Neuronal stem cell (in vitro differentiated cells): Measurements from ENCODE around the gene CABLES2.

Experiments
- DNase-seq: peaks from one replicate; pipeline ENCODE4 v3.0.0-alpha.2; 2013; ENCODE audit warnings: low spot score
- H2AFZ ChIP-seq: one replicate; pipeline ENCODE4 v1.6.1; 2013; ENCODE audit warnings: mild to moderate bottlenecking, low read length, inconsistent platforms
- H2AK5ac ChIP-seq: 2 replicates; pipeline ENCODE4 v1.6.1; 2013; ENCODE audit warnings: low read depth, mild to moderate bottlenecking, inconsistent platforms, low read length, moderate library complexity, mixed read lengths
- H2BK120ac ChIP-seq: 2 replicates; pipeline ENCODE4 v1.6.1; 2013; ENCODE audit warnings: low read depth, mild to moderate bottlenecking, inconsistent platforms, low read length, moderate library complexity, mixed read lengths
- H2BK12ac ChIP-seq: one replicate; pipeline ENCODE4 v1.6.1; 2013; ENCODE audit warnings: low read length, inconsistent platforms
- H2BK15ac ChIP-seq: 2 replicates; pipeline ENCODE4 v1.6.1; 2013; ENCODE audit warnings: mild to moderate bottlenecking, low read length, inconsistent platforms, mixed read lengths
- H2BK5ac ChIP-seq: one replicate; pipeline ENCODE4 v1.6.1; 2013; ENCODE audit warnings: inconsistent platforms, mild to moderate bottlenecking, low read length, moderate library complexity
- H3K14ac ChIP-seq: one replicate; pipeline ENCODE4 v1.6.1; 2013; ENCODE audit warnings: low read length, inconsistent platforms
- H3K18ac ChIP-seq: 2 replicates; pipeline ENCODE4 v1.6.1; 2013; ENCODE audit warnings: low read length, inconsistent platforms
- H3K23ac ChIP-seq: 2 replicates; pipeline ENCODE4 v1.6.1; 2013; ENCODE audit warnings: low read depth, mild to moderate bottlenecking, mixed read lengths, low read length, inconsistent platforms; ENCODE audit not compliant: poor library complexity
- H3K27ac ChIP-seq: replicated peaks from 3 replicates; pipeline ENCODE4 v1.5.1; 2013; ENCODE audit warnings: low read length, inconsistent platforms
- H3K27me3 ChIP-seq, 3 experiments: 2 replicates each; pipeline ENCODE4 v1.6.1; 2013; ENCODE audit warnings: low read length in 3 of 3, mild to moderate bottlenecking in 2 of 3, inconsistent platforms in 1 of 3, low read depth in 1 of 3, mixed read lengths in 1 of 3, moderate library complexity in 1 of 3; ENCODE audit not compliant: control insufficient read depth in 3 of 3, insufficient read depth in 3 of 3
- H3K36me3 ChIP-seq, 2 donors: replicated peaks in 1 of 2; 2 replicates each; pipeline ENCODE4 v1.6.1; 2013; ENCODE audit warnings: low read length in 2 of 2; ENCODE audit not compliant: control insufficient read depth in 2 of 2, insufficient read depth in 2 of 2
- H3K4ac ChIP-seq: 2 replicates; pipeline ENCODE4 v1.6.1; 2013; ENCODE audit warnings: inconsistent platforms, mild to moderate bottlenecking, low read length, moderate library complexity
- H3K4me1 ChIP-seq, 2 donors: 1 replicate in 1 of 2; 2 replicates in 1 of 2; pipeline ENCODE4 v1.6.1; 2013; ENCODE audit warnings: low read length in 2 of 2, low read depth in 1 of 2; ENCODE audit not compliant: control insufficient read depth in 2 of 2, insufficient read depth in 1 of 2
- H3K4me2 ChIP-seq: one replicate; pipeline ENCODE4 v1.6.1; 2013; ENCODE audit warnings: mild to moderate bottlenecking, low read length, inconsistent platforms; ENCODE audit not compliant: insufficient read depth, poor library complexity, severe bottlenecking
- H3K4me3 ChIP-seq, 2 donors: 2 replicates each; pipeline ENCODE4 v1.5.1; 2013; ENCODE audit warnings: low read length in 2 of 2, mild to moderate bottlenecking in 2 of 2, inconsistent platforms in 1 of 2, moderate library complexity in 1 of 2
- H3K79me1 ChIP-seq: one replicate; pipeline ENCODE4 v1.6.1; 2013; ENCODE audit warnings: low read depth, mild to moderate bottlenecking, inconsistent platforms, low read length, moderate library complexity
- H3K9ac ChIP-seq: one replicate; pipeline ENCODE4 v1.6.1; 2013; ENCODE audit warnings: mild to moderate bottlenecking, low read depth, low read length, inconsistent platforms; ENCODE audit not compliant: poor library complexity
- H3K9me3 ChIP-seq, 2 donors: replicated peaks in 1 of 2; 2 replicates each; pipeline versions ENCODE3 to v1.6.1; 2013; ENCODE audit warnings: low read length in 2 of 2, mild to moderate bottlenecking in 2 of 2, inconsistent platforms in 1 of 2, low read depth in 1 of 2, mixed read lengths in 1 of 2, moderate library complexity in 1 of 2; ENCODE audit not compliant: control insufficient read depth in 2 of 2, insufficient read depth in 1 of 2
- H4K8ac ChIP-seq: one replicate; pipeline ENCODE4 v1.6.1; 2013; ENCODE audit warnings: low read depth, mild to moderate bottlenecking, inconsistent platforms, low read length, moderate library complexity
- H4K91ac ChIP-seq: one replicate; pipeline ENCODE4 v1.6.1; 2013; ENCODE audit warnings: low read length, low read depth, mild to moderate bottlenecking, inconsistent platforms; ENCODE audit not compliant: poor library complexity
- WGBS, 2 donors: extraction: QIAGEN DNeasy Blood & Tissue Kit; methylation state at CpG; one replicate each; pipeline ENCODE4 v1.1.7; 2013; ENCODE audit warnings: missing lambda C conversion rate in 2 of 2, mixed read lengths in 1 of 2; ENCODE audit not compliant: insufficient read length in 2 of 2, insufficient replicate concordance in 1 of 2; ENCODE audit errors: extremely low coverage in 2 of 2; 5-methylcytosine and 5-hydroxymethylcytosine counted together

The CABLES2 gene

GRCh38 chr20:62387933-62388635 is 19.0 kb downstream of the CABLES2 start:
- no peak overlapping the region for H2BK15ac ChIP-seq
- H2AK5ac ChIP-seq, result no peak overlapping the region
- no peak overlapping the region for H2BK12ac ChIP-seq
- no peak overlapping the region for H3K14ac ChIP-seq
- H3K23ac ChIP-seq, result no peak overlapping the region
- H3K27ac ChIP-seq, result no peak overlapping the region
- no peak overlapping the region for H2AFZ ChIP-seq
- H4K91ac ChIP-seq, result no peak overlapping the region
- no peak overlapping the region for H2BK120ac ChIP-seq
- no CpG with 5 or more reads among the region's 20 CpGs for WGBS, 2 donors
- H2BK5ac ChIP-seq, result no peak overlapping the region
- H3K4me1 ChIP-seq, result peaks cover 7 to 11% of the 10 kb centered on the region in 2 donors
- no peak overlapping the region for H3K4ac ChIP-seq
- H3K4me3 ChIP-seq, result peak overlapping the region; percentile 95 to 99
- no peaks in the 10 kb centered on the region for H3K27me3 ChIP-seq
- peaks cover 28% of the 10 kb centered on the region for H3K79me1 ChIP-seq
- no peak overlapping the region for H3K9ac ChIP-seq
- no peak overlapping the region for H4K8ac ChIP-seq
- H3K36me3 ChIP-seq, result peaks cover 40 to 65% of the 10 kb centered on the region in 2 donors
- H3K9me3 ChIP-seq, result no peaks in the 10 kb centered on the region
- peak overlapping the region; percentile 87 for H3K4me2 ChIP-seq
- DNase-seq, result no peak
- H3K18ac ChIP-seq, result no peak overlapping the region

- peak overlapping the region; percentile 67 for H3K14ac ChIP-seq
- peak overlapping the region; percentile 60 for H2AFZ ChIP-seq
- no peak for DNase-seq
- no peak overlapping the region for H2BK120ac ChIP-seq
- H2BK5ac ChIP-seq, result no peak overlapping the region
- H2AK5ac ChIP-seq, result peak overlapping the region; percentile 38
- H3K27ac ChIP-seq, result no peak overlapping the region
- peaks cover 28% of the 10 kb centered on the region for H3K79me1 ChIP-seq
- no peak overlapping the region for H2BK15ac ChIP-seq
- peak overlapping the region; percentile 9 for H3K18ac ChIP-seq
- H3K4me3 ChIP-seq, result peak overlapping the region; percentile 95 to 99
- peak overlapping the region; percentile 41 for H2BK12ac ChIP-seq
- H4K91ac ChIP-seq, result no peak overlapping the region
- H3K9ac ChIP-seq, result peak overlapping the region; percentile 99
- no peaks in the 10 kb centered on the region for H3K9me3 ChIP-seq
- H3K23ac ChIP-seq, result peak overlapping the region; percentile 99
- no peaks in the 10 kb centered on the region for H3K27me3 ChIP-seq
- no CpG with 5 or more reads among the region's 47 CpGs for WGBS, 2 donors
- peak overlapping the region; percentile 87 for H3K4me2 ChIP-seq
- H3K4me1 ChIP-seq, result peaks cover 7 to 11% of the 10 kb centered on the region in 2 donors
- no peak overlapping the region for H4K8ac ChIP-seq
- H3K36me3 ChIP-seq, result peaks cover 34 to 63% of the 10 kb centered on the region in 2 donors
- H3K4ac ChIP-seq, result no peak overlapping the region
Measured at GRCh38 chr20:62387219-62387913, 19.7 kb downstream of the CABLES2 start.

DNA sequence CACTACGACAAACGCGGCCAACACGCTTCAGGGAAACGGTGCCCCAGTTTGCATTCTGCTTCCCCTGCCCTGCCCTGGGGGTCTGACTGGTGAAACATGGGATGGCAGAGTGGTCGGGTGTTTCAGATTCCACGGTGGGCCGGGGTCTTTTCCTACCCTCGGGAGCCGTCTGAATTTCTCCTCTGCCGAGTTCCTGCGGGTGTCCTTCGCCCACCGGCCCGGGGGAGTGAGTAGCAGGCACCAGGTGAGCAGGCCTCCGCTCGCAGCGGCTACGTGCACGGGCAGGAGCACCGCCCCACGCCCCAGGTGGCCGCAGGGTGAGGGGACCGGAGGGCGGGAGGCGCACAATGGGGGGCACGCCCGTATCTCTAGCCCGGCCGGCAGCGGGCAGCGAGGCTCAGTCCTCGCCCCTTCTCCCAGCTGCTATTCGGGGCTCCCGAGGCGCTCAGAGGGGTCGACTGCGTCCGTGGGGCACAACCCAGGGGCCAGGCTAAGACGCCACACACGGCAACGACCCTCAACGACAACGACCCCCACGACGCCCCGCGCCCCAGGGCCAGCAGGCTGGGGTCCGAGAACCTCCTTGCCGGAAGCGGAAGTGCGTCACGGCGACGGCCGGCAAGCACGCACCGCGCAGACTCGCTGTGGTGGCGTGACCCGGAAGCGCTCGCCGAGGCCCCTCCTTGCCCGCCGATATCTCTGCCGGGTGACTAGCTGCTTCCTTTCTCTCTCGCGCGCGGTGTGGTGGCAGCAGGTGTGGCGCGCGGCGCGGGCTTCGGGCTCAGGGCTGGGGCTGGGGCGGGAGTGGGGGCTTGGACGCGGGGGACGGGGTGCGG is 20.5 kb downstream of the CABLES2 start, which contains the start of gene RPS21:
Gene RPS21 (plus strand): TSS at position 721 of the 836 bp plus-strand sequence. CDS start 236 bp downstream, outside the sequence.
- Histone ChIP-seq H3K79me1 (peaks cover 26% of the 10 kb centered on the region), H3K36me3 (peaks cover 36 to 65% of the 10 kb centered on the region in 2 donors)
- peak; percentile 83 for DNase-seq

More for the DNA sequence above, 20.5 kb downstream of the CABLES2 start, which contains the start of gene RPS21:
- H3K4ac ChIP-seq, result peak within 1 kb of the TSS; percentile 78
- H2BK12ac ChIP-seq, result peak within 1 kb of the TSS; percentile 77
- no peak within 1 kb of the TSS for H4K91ac ChIP-seq
- peak within 1 kb of the TSS; percentile 36 for H3K27ac ChIP-seq
- H2AFZ ChIP-seq, result peak within 1 kb of the TSS; percentile 86
- H3K9ac ChIP-seq, result peak within 1 kb of the TSS; percentile 99
- peak within 1 kb of the TSS; percentile 99 for H3K23ac ChIP-seq
- H3K4me2 ChIP-seq, result peak within 1 kb of the TSS; percentile 87
- peak within 1 kb of the TSS; percentile 99 for H2AK5ac ChIP-seq
- peak within 1 kb of the TSS; percentile 59 for H2BK15ac ChIP-seq
- no CpG with 5 or more reads among the region's 83 CpGs for WGBS, 2 donors
- peaks cover 7 to 11% of the 10 kb centered on the region in 2 donors for H3K4me1 ChIP-seq
- H3K9me3 ChIP-seq, result no peaks in the 10 kb centered on the region
- no peak within 1 kb of the TSS for H4K8ac ChIP-seq
- H3K14ac ChIP-seq, result peak within 1 kb of the TSS; percentile 72
- H3K4me3 ChIP-seq, result peak within 1 kb of the TSS; percentile 95 to 99
- H3K18ac ChIP-seq, result peak within 1 kb of the TSS; percentile 99
- peak within 1 kb of the TSS; percentile 73 for H2BK5ac ChIP-seq
- H2BK120ac ChIP-seq, result peak within 1 kb of the TSS; percentile 68
- no peaks in the 10 kb centered on the region for H3K27me3 ChIP-seq
